Measurements from ENCODE around the gene TMEFF1. TPM values are rescaled to one million over a fixed set of nuclear protein-coding genes. Genes with fewer than 3 reads are reported as not detected.

The TMEFF1 gene
- polyA plus RNA-seq, 1 donor (not counting 4 experiments of a cell fraction or from before 2014, with no cell fraction given) = not detected

GRCh38 chr9:100575765-100576386 is 102.9 kb downstream of the TMEFF1 start:
- H3K36me3 ChIP-seq (ENCODE audit: control insufficient read depth in 2 of 2, extremely low read depth in 1 of 2, insufficient read depth in 2 of 2, low read length in 2 of 2) = no peaks in the 10 kb centered on the region
- dilution Hi-C loops (cut with MboI; ENCODE audit: extremely low pct_ligation_motif_present, low sequenced_read_pairs) = loop anchor here (25.0 kb wide), 1 partner anchor 264 kb away; no protein-coding TSS in a partner anchor
- H3K9me1 ChIP-seq (ENCODE audit: control insufficient read depth, extremely low read depth, insufficient read depth, low read length) = no peaks in the 10 kb centered on the region
- no peak for DNase-seq (ENCODE audit: low read depth, low spot score)
- no peak overlapping the region for H3K4me3 ChIP-seq (ENCODE audit: control insufficient read depth in 2 of 3, extremely low read depth in 1 of 3, insufficient read depth in 2 of 3, low read depth in 1 of 3, low read length in 3 of 3)
- no peak overlapping the region for H3K4me2 ChIP-seq (ENCODE audit: control insufficient read depth, extremely low read depth, insufficient read depth, low read depth, low read length)
- no peak overlapping the region for H3K27ac ChIP-seq (ENCODE audit: control insufficient read depth, insufficient read depth, low read length)
- H4K20me1 ChIP-seq (ENCODE audit: control insufficient read depth, extremely low read depth, insufficient read depth, low read length) = no peaks in the 10 kb centered on the region
- no peaks in the 10 kb centered on the region for H3K27me3 ChIP-seq (ENCODE audit: control insufficient read depth, extremely low read depth, insufficient read depth, low read length)
- H3K4me1 ChIP-seq (ENCODE audit: control insufficient read depth, extremely low read depth, insufficient read depth, low read length) = peaks cover 7% of the 10 kb centered on the region
- H2AFZ ChIP-seq (ENCODE audit: control insufficient read depth, low read length) = no peak overlapping the region
- peak; percentile 67 for FAIRE-seq
- H3K9me3 ChIP-seq (ENCODE audit: control insufficient read depth, low read depth, low read length) = no peaks in the 10 kb centered on the region
- no peak for TF ChIP-seq EZH2 (IDR thresholded peaks at IDR 0.05; ENCODE audit: low read length)
- TF ChIP-seq, protein P1, sequence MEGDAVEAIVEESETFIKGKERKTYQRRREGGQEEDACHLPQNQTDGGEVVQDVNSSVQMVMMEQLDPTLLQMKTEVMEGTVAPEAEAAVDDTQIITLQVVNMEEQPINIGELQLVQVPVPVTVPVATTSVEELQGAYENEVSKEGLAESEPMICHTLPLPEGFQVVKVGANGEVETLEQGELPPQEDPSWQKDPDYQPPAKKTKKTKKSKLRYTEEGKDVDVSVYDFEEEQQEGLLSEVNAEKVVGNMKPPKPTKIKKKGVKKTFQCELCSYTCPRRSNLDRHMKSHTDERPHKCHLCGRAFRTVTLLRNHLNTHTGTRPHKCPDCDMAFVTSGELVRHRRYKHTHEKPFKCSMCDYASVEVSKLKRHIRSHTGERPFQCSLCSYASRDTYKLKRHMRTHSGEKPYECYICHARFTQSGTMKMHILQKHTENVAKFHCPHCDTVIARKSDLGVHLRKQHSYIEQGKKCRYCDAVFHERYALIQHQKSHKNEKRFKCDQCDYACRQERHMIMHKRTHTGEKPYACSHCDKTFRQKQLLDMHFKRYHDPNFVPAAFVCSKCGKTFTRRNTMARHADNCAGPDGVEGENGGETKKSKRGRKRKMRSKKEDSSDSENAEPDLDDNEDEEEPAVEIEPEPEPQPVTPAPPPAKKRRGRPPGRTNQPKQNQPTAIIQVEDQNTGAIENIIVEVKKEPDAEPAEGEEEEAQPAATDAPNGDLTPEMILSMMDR (optimal IDR thresholded peaks at IDR 0.05 in 1 of 3, IDR thresholded peaks at IDR 0.05 in 1 of 3, conservative IDR thresholded peaks at IDR 0.05 in 1 of 3; ENCODE audit: extremely low read depth in 1 of 3, insufficient read depth in 2 of 3, low read length in 3 of 3) = no peak
- H3K9ac ChIP-seq (ENCODE audit: control insufficient read depth, extremely low read depth, insufficient read depth, low read length) = no peak overlapping the region
- no peaks in the 10 kb centered on the region for H3K79me2 ChIP-seq (ENCODE audit: control insufficient read depth, insufficient read depth, low read length)

GRCh38 chr9:100577776-100578448 is 105.0 kb downstream of the TMEFF1 start, which contains the start of gene CAVIN4:
Gene CAVIN4 (plus strand): TSS chr9:100578079. CDS start chr9:100578144, 65 bp downstream.
- H3K4me3 ChIP-seq (ENCODE audit: control insufficient read depth in 2 of 3, extremely low read depth in 1 of 3, insufficient read depth in 2 of 3, low read depth in 1 of 3, low read length in 3 of 3) = no peak within 1 kb of the TSS
- H3K9ac ChIP-seq (ENCODE audit: control insufficient read depth, extremely low read depth, insufficient read depth, low read length) = no peak within 1 kb of the TSS
- no peak within 1 kb of the TSS for H2AFZ ChIP-seq (ENCODE audit: control insufficient read depth, low read length)
- H3K36me3 ChIP-seq (ENCODE audit: control insufficient read depth in 2 of 2, extremely low read depth in 1 of 2, insufficient read depth in 2 of 2, low read length in 2 of 2) = no peaks in the 10 kb centered on the region
- H3K27me3 ChIP-seq (ENCODE audit: control insufficient read depth, extremely low read depth, insufficient read depth, low read length) = no peaks in the 10 kb centered on the region
- TF ChIP-seq, protein P1 (optimal IDR thresholded peaks at IDR 0.05 in 1 of 3, IDR thresholded peaks at IDR 0.05 in 1 of 3, conservative IDR thresholded peaks at IDR 0.05 in 1 of 3; ENCODE audit: extremely low read depth in 1 of 3, insufficient read depth in 2 of 3, low read length in 3 of 3) = no peak
- TF ChIP-seq EZH2 (IDR thresholded peaks at IDR 0.05; ENCODE audit: low read length) = no peak
- H3K4me2 ChIP-seq (ENCODE audit: control insufficient read depth, extremely low read depth, insufficient read depth, low read depth, low read length) = no peak within 1 kb of the TSS
- no peaks in the 10 kb centered on the region for H3K9me1 ChIP-seq (ENCODE audit: control insufficient read depth, extremely low read depth, insufficient read depth, low read length)
- no peaks in the 10 kb centered on the region for H3K9me3 ChIP-seq (ENCODE audit: control insufficient read depth, low read depth, low read length)
- DNase-seq (ENCODE audit: low read depth, low spot score) (no peak), FAIRE-seq (no peak)
- no peaks in the 10 kb centered on the region for H3K79me2 ChIP-seq (ENCODE audit: control insufficient read depth, insufficient read depth, low read length)
- H4K20me1 ChIP-seq (ENCODE audit: control insufficient read depth, extremely low read depth, insufficient read depth, low read length) = no peaks in the 10 kb centered on the region
- H3K27ac ChIP-seq (ENCODE audit: control insufficient read depth, insufficient read depth, low read length) = no peak within 1 kb of the TSS
- peaks cover 7% of the 10 kb centered on the region for H3K4me1 ChIP-seq (ENCODE audit: control insufficient read depth, extremely low read depth, insufficient read depth, low read length)
- dilution Hi-C loops (cut with MboI; ENCODE audit: extremely low pct_ligation_motif_present, low sequenced_read_pairs) = loop anchor here (25.0 kb wide), 1 partner anchor 266 kb away; no protein-coding TSS in a partner anchor
